AG09319 (cell line): ENCODE measurements around the gene TBX2.

Experiments
- DNase-seq: peaks from one replicate; pipeline ENCODE4 v3.0.0-alpha.2; 2010; ENCODE audit warnings: low read depth; ENCODE audit errors: extremely low read depth
- CTCF ChIP-seq: IDR thresholded peaks from 2 replicates; pipeline ENCODE4 v1.5.1; 2011; ENCODE audit warnings: low read depth, mild to moderate bottlenecking, inconsistent platforms, low read length, moderate library complexity

Gene TBX2

GRCh38 chr17:61404913-61405685 lies 5.5 kb downstream of the TBX2 start:
- DNase-seq, result no peak
- TF ChIP-seq CTCF, result no peak

DNA sequence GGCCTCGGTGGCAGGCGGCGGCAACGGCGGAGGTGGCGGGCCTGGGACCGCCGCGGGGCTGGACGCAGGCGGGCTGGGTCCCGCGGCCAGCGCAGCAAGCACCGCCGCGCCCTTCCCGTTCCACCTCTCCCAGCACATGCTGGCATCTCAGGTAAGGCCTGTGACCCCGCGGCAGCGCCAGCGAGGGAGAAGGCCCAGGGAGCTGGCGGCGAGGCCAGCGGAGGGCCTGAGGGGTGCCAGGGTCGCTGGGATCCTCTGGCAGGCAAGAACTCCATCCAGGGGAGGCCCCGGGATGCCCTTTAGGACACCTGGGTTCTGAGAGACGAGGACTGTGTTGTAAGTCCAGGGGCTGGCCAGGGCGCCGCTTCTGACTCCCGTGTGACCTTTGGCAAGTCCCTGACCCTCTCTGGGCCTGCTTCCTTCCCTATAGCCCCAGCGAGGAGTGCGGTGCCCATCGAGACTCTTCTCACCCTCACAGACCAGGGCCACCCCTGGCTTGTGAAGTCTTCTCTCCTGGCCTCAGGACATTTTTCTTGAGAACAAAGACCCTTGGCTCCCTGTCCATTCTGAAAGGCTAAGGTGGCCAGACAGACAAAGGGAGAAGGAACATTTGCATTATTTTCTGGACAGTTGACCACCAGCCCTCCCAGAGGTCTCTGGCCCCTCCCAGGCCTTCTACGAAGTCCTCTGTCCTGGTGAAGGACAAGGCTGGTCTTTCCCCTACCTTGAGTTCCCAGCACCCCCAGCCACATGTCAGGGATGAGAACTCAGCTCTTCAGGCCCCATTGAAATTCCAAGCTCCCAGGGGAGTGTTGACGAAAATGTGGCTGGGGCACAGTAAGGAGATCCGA lies 6.3 kb downstream of the TBX2 start:
- no peak for DNase-seq
- TF ChIP-seq CTCF, result no peak

GRCh38 chr17:61406537-61406845 lies 6.8 kb downstream of the TBX2 start:
- TF ChIP-seq CTCF, result no peak
- no peak for DNase-seq

DNA sequence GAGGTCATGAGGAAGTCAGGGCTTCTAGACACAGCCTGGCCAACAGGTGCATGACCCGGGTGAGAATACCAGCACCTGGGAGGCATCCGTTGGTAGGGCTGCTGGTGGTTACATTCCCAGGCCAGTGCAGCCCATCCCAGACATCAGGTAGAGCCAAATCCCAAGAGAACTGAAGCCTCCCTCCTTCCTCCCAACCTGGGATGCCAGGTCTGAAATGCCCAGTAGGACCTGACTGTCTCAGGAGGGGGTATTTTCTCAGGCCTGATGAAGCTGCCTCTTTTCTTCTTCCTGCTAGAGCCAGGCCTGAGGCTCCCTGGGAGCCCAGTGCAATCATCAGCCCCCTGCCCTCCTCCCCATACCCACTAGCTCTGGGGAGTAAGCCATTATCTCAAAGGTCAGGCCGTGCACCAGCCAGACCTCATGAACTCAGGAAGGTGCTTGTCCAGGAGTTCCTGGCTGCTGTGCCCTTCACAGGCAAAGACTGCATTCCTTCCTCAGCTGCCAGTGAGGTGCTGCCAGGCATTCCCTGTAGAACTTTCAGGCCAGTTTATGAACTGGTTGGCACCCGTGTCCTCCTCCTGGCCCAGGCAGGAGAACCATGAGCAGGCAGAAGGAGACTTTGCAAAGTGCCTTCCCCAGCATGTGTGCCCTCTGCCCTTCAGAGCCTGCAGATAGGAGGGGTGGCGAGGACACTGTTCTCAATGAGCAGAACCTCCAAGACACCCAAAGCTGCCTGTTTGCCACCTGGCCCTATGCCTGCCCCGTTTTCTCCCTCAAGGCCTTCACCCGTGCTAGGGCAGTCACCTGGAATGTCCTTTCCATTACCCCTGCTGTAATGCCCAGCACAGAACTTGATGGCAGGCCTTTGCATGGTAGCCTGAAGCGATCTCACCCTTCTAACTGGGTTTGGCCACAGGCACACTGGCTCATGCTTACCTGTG lies 7.6 kb downstream of the TBX2 start:
- DNase-seq, result no peak
- no peak for TF ChIP-seq CTCF

DNA sequence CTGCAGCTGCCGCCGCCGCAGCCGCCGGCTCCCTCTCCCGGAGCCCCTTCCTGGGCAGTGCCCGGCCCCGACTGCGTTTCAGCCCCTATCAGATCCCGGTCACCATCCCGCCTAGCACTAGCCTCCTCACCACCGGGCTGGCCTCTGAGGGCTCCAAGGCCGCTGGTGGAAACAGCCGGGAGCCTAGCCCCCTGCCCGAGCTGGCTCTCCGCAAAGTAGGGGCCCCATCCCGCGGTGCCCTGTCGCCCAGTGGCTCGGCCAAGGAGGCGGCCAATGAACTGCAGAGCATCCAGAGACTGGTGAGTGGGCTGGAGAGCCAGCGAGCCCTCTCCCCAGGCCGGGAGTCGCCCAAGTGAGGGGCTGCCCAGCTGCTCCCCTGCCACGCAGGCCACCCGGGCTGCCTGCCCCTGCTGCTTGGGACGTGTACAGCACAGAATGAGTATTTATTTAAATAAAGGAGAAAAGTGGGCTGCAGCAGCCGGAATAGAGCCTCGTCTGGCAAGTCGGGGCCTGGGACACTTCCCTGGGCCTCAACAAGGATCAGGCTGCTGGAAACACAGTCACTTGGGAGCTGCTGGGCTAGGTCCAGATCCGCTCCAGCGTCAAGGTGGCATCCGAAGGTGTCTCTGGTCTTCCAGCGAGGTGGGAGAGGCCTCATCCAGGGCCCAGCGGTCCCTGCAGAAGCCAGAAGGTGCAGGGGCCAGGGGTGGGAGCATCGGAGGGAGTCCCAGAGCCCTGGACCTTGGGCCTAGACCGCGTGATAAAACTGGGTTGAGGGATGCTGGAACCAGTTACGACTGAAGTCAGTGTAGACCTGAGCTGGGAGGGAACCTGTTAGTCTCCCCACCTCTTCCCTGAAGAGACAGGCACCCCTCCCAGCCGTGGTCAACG lies 8.8 kb downstream of the TBX2 start:
- TF ChIP-seq CTCF, result no peak

GRCh38 chr17:61409301-61410112 lies 9.9 kb downstream of the TBX2 start:
- TF ChIP-seq CTCF, result peak; percentile 40
- DNase-seq, result peak; percentile 66

More for the DNA sequence above, 8.8 kb downstream of the TBX2 start:
- DNase-seq, result no peak
